ENCODE data around the gene SFTPB. TPM values are rescaled to one million over a fixed set of nuclear protein-coding genes. Genes with fewer than 3 reads are reported as not detected.
A peak's percentile ranks its signal among the peaks of the same experiment; 100 is the strongest.

The SFTPB gene
- total RNA-seq, 4 donors from 2014 or later = not detected

DNA sequence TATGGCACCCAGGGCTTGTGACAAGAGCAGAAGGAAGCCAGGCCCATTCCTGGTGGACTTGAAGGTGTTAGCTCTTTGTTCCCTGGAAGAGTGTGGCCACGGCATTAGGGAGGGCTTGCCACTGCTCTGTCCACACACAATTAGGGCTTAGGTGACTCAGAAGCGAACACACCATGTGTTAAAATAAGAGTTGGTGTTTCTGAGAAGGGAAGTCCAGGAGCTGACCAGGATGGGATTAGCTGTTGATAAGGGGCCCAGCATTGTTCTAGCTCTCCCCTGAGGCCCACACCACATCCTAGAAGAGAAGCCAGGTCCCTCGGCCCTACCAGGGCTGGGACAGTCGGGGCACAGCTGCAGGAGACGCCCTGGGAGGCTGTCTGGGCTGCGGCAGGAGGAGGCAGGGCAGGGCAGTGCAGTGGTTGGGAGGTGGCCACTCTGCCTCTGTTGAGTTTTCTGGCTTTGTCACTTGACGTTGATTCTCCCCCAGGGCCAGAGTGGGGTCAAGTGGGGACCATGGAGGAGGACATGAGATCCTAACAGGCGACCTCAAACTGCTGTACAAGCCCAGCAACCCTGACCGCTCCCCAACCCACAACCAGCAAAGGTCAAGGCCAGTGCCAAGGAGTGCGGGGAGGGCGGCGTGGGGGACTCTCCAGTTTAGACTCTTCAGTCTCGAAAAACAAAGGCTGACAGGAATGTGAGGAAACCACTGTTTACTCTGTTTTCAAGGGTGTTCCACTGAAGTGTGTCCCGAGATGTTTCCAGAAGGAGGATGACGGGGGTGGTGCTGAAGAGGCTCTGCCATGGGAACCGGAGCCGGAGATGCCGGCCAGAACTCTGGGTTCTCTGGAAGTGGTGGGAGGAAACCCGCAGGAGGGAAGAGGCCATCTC lies 42.9 kb upstream of the SFTPB start:
- intact Hi-C loops (cut with DNase I; ENCODE audit: low total_unique reads) (no loop called here), in situ Hi-C loops (cut with MboI; ENCODE audit: low sequenced_read_pairs in 4 of 4) (no loop called here)
- TF ChIP-seq POLR2A (IDR thresholded peaks at IDR 0.05) = peak in 1 of 2 donors; percentile 29
- TF ChIP-seq CTCF (IDR thresholded peaks at IDR 0.05 in 4 of 5, conservative IDR thresholded peaks at IDR 0.05 in 1 of 5) = no peak
- peak in 1 of 2 donors; percentile 0 for ATAC-seq
- DNase-seq = peak in 1 of 2 donors; percentile 62
- Histone ChIP-seq H3K27ac (peak overlapping the region; percentile 92 to 97 (median 95)), H3K27me3 (no peaks in the 10 kb centered on the region), H3K4me1 (peaks cover 61 to 86% of the 10 kb centered on the region in 2 donors), H3K9me3 (no peaks in the 10 kb centered on the region), H3K36me3 (no peaks in the 10 kb centered on the region), H3K4me3 (peak overlapping the region in 3 of 4 donors; percentile 11 to 32 (median 27))

GRCh38 chr2:85709401-85709811 lies 41.4 kb upstream of the SFTPB start:
- H3K4me1 ChIP-seq = peaks cover 73 to 95% of the 10 kb centered on the region in 2 donors
- ATAC-seq (peak in 1 of 2 donors; percentile 11), DNase-seq (no peak)
- peak overlapping the region; percentile 92 to 97 (median 95) for H3K27ac ChIP-seq
- H3K4me3 ChIP-seq = no peak overlapping the region
- H3K27me3 ChIP-seq = no peaks in the 10 kb centered on the region
- TF ChIP-seq CTCF (IDR thresholded peaks at IDR 0.05 in 4 of 5, conservative IDR thresholded peaks at IDR 0.05 in 1 of 5) (no peak), POLR2A (IDR thresholded peaks at IDR 0.05) (no peak)
- intact Hi-C loops (cut with DNase I; ENCODE audit: low total_unique reads) (no loop called here), in situ Hi-C loops (cut with MboI; ENCODE audit: low sequenced_read_pairs in 4 of 4) (no loop called here)
- H3K36me3 ChIP-seq = no peaks in the 10 kb centered on the region
- H3K9me3 ChIP-seq = no peaks in the 10 kb centered on the region

DNA sequence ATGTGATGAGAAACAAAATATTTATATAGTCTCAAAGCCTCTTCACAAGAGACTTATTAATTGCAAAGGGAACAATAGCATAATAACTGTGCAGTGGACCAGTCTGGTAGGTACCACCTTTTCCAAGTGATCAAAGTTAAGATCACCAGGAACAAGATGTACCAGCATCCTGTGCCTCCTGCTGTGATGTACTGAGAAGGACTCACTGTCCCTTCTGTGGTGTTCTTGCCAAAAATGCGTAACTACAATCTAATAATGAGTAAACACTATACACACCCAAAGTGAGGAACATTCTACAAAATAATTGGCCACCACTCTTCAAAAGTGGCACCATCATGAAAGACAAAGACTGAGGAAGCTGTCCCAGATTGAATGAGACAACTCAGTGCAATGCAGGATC lies 40.6 kb upstream of the SFTPB start:
- Histone ChIP-seq H3K36me3 (no peaks in the 10 kb centered on the region), H3K4me3 (no peak overlapping the region), H3K9me3 (no peaks in the 10 kb centered on the region), H3K27ac (peak overlapping the region; percentile 92 to 97 (median 95)), H3K27me3 (no peaks in the 10 kb centered on the region), H3K4me1 (peaks cover 71 to 94% of the 10 kb centered on the region in 2 donors)
- in situ Hi-C loops (cut with MboI; ENCODE audit: low sequenced_read_pairs in 4 of 4) (no loop called here), intact Hi-C loops (cut with DNase I; ENCODE audit: low total_unique reads) (loop anchor here (1.0 kb wide), 1 partner anchor 34 kb away; no protein-coding TSS in a partner anchor)
- ATAC-seq = peak; percentile 46 to 64
- TF ChIP-seq CTCF (IDR thresholded peaks at IDR 0.05 in 4 of 5, conservative IDR thresholded peaks at IDR 0.05 in 1 of 5) (no peak), POLR2A (IDR thresholded peaks at IDR 0.05) (peak; percentile 20 to 57)
- peak; percentile 76 to 80 for DNase-seq

- H3K27ac ChIP-seq = peak overlapping the region; percentile 92 to 97 (median 95)
- H3K27me3 ChIP-seq = no peaks in the 10 kb centered on the region
- TF ChIP-seq CTCF (IDR thresholded peaks at IDR 0.05 in 4 of 5, conservative IDR thresholded peaks at IDR 0.05 in 1 of 5) (peak; percentile 89 to 92 (median 91)), POLR2A (IDR thresholded peaks at IDR 0.05) (no peak)
- peak; percentile 72 to 79 for DNase-seq
- in situ Hi-C loops (cut with MboI; ENCODE audit: low sequenced_read_pairs in 4 of 4) = no loop called here
- peaks cover 62 to 81% of the 10 kb centered on the region in 2 donors for H3K4me1 ChIP-seq
- H3K4me3 ChIP-seq = no peak overlapping the region
- intact Hi-C loops (cut with DNase I; ENCODE audit: low total_unique reads) = loop anchor here (1.0 to 2.0 kb wide), 3 partner anchors 28 to 70 kb away; no protein-coding TSS in a partner anchor
- no peaks in the 10 kb centered on the region for H3K9me3 ChIP-seq
- no peaks in the 10 kb centered on the region for H3K36me3 ChIP-seq
- ATAC-seq = peak; percentile 42 to 52
Measured at GRCh38 chr2:85707304-85707703, 39.3 kb upstream of the SFTPB start.
